ENCODE data around the gene RBM23.

DNA sequence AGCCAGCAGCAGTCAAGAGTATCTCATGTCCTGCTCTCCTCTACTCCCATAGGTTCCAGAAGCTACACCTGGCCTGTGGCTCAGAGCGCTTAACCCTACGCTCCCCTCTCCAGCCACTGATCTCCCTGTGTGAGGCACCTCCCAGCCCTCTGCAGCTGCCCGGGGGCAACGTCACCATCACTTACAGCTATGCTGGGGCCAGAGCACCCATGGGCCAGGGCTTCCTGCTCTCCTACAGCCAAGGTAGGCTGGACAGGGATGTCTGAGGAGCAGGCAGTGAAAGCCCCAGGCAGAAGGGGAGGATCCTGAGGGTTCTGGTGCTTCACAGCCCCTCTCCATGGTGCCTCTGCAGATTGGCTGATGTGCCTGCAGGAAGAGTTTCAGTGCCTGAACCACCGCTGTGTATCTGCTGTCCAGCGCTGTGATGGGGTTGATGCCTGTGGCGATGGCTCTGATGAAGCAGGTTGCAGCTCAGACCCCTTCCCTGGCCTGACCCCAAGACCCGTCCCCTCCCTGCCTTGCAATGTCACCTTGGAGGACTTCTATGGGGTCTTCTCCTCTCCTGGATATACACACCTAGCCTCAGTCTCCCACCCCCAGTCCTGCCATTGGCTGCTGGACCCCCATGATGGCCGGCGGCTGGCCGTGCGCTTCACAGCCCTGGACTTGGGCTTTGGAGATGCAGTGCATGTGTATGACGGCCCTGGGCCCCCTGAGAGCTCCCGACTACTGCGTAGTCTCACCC, 43.8 kb downstream of the RBM23 start:
- no peak for TF ChIP-seq POLR2A (IDR thresholded peaks at IDR 0.05; ENCODE audit: low read depth)
- TF ChIP-seq, protein P1, sequence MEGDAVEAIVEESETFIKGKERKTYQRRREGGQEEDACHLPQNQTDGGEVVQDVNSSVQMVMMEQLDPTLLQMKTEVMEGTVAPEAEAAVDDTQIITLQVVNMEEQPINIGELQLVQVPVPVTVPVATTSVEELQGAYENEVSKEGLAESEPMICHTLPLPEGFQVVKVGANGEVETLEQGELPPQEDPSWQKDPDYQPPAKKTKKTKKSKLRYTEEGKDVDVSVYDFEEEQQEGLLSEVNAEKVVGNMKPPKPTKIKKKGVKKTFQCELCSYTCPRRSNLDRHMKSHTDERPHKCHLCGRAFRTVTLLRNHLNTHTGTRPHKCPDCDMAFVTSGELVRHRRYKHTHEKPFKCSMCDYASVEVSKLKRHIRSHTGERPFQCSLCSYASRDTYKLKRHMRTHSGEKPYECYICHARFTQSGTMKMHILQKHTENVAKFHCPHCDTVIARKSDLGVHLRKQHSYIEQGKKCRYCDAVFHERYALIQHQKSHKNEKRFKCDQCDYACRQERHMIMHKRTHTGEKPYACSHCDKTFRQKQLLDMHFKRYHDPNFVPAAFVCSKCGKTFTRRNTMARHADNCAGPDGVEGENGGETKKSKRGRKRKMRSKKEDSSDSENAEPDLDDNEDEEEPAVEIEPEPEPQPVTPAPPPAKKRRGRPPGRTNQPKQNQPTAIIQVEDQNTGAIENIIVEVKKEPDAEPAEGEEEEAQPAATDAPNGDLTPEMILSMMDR (IDR thresholded peaks at IDR 0.05): no peak
